Gastrocnemius medialis (tissue), 4 donors: ENCODE results near the gene APOBEC2. TPM values are rescaled to one million over a fixed set of nuclear protein-coding genes. Genes with fewer than 3 reads are reported as not detected.
"Not testable (repeated sequence)": the region's sequence is repeated elsewhere in the genome, so short reads cannot be mapped to it uniquely, and the experiment has no call there.

Experiments
- ATAC-seq, 2 donors: fragments of 150-250 bp; one replicate each; pipeline ENCODE4 v1.9.1; 2016
- DNase-seq, 2 donors: peaks; one replicate each; pipeline ENCODE4 v3.0.0-alpha.2; 2019
- H3K27ac ChIP-seq, 4 donors: fragments of 200-600 bp; sonication (generic); 1 replicate in 1 of 4; 2 replicates in 3 of 4; pipeline ENCODE4 v1.5.1; 2016 to 2018; ENCODE audit warnings: mild to moderate bottlenecking in 2 of 4, moderate library complexity in 1 of 4
- H3K27me3 ChIP-seq, 3 donors: fragments of 200-600 bp; sonication (generic) in 2 of 3; 1 replicate in 1 of 3; 2 replicates in 2 of 3; pipeline versions ENCODE4 v1.5.1 to v1.6.0; 2016 to 2019; ENCODE audit warnings: mild to moderate bottlenecking in 1 of 3, moderate library complexity in 1 of 3
- H3K36me3 ChIP-seq, 2 donors: fragments of 200-600 bp; sonication (generic) in 1 of 2; one replicate each; pipeline ENCODE4 v1.5.1; 2017 to 2018
- H3K4me1 ChIP-seq, 2 donors: fragments of 200-600 bp; sonication (generic) in 1 of 2; one replicate each; pipeline ENCODE4 v1.5.1; 2016 to 2017; ENCODE audit warnings: mild to moderate bottlenecking in 2 of 2
- H3K4me3 ChIP-seq, 4 donors: fragments of 200-600 bp; sonication (generic) in 3 of 4; 1 replicate in 1 of 4; 2 replicates in 3 of 4; pipeline ENCODE4 v1.5.1; 2016 to 2019; ENCODE audit warnings: mild to moderate bottlenecking in 2 of 4
- H3K9me3 ChIP-seq, 3 donors: fragments of 200-600 bp; sonication (generic) in 2 of 3; 1 replicate in 1 of 3; 2 replicates in 2 of 3; pipeline ENCODE4 v1.5.1; 2016 to 2019
- CTCF ChIP-seq, 5 experiments: fragments of 450-650 bp in 3 of 5; fragments of 200-600 bp in 2 of 5; sonication (generic) in 2 of 5; IDR thresholded peaks in 4 of 5; conservative IDR thresholded peaks in 1 of 5; 1 replicate in 4 of 5; 2 replicates in 1 of 5; pipeline ENCODE4 v1.5.1; 2016 to 2019; ENCODE audit warnings: antibody characterized with exemption in 5 of 5, mild to moderate bottlenecking in 3 of 5, moderate library complexity in 3 of 5
- POLR2A ChIP-seq, 2 donors: fragments of 450-650 bp; IDR thresholded peaks; one replicate each; pipeline ENCODE4 v1.6.1; 2017; ENCODE audit warnings: antibody characterized with exemption in 2 of 2, mild to moderate bottlenecking in 2 of 2, moderate library complexity in 2 of 2
- in situ Hi-C, 4 donors: fragments of 200-750 bp; cut with MboI; loops; one replicate each; pipeline versions ENCODE4 v1.15.0 to v1.8.0; 2017; ENCODE audit warnings: low sequenced_read_pairs in 4 of 4
- intact Hi-C: fragments of 100-400 bp; cut with DNase I; formaldehyde crosslinking; loops from one replicate; pipeline ENCODE4 v1.15.1; 2023; ENCODE audit warnings: low total_unique reads
- total RNA-seq, 4 donors: library from RNA; depleted of rRNA; stranded (reverse); fragments of >200 nt; gene quantifications; one replicate each; pipeline versions ENCODE4 v1.1.0 to v1.2.3, GENCODE V29; 2016

APOBEC2 gene
- total RNA-seq, 4 donors from 2014 or later, result 93.9 to 315 (median 106) TPM

- H3K4me3 ChIP-seq, result no peak overlapping the region
- H3K27ac ChIP-seq, result no peak overlapping the region
- ATAC-seq (no peak), DNase-seq (no peak)
- H3K9me3 ChIP-seq, result no peaks in the 10 kb centered on the region
- intact Hi-C loops (no loop called here), in situ Hi-C loops (loop anchor here in 3 of 4 donors (25.0 kb wide), 1 partner anchor 1024 kb away; no protein-coding TSS in a partner anchor)
- H3K27me3 ChIP-seq, result no peaks in the 10 kb centered on the region
- TF ChIP-seq CTCF (IDR thresholded peaks at IDR 0.05 in 4 of 5, conservative IDR thresholded peaks at IDR 0.05 in 1 of 5) (no peak), POLR2A (IDR thresholded peaks at IDR 0.05) (no peak)
- no peaks in the 10 kb centered on the region for H3K4me1 ChIP-seq
- H3K36me3 ChIP-seq, result no peaks in the 10 kb centered on the region
Measured at GRCh38 chr6:41011673-41012072, 41.3 kb upstream of the APOBEC2 start.

DNA sequence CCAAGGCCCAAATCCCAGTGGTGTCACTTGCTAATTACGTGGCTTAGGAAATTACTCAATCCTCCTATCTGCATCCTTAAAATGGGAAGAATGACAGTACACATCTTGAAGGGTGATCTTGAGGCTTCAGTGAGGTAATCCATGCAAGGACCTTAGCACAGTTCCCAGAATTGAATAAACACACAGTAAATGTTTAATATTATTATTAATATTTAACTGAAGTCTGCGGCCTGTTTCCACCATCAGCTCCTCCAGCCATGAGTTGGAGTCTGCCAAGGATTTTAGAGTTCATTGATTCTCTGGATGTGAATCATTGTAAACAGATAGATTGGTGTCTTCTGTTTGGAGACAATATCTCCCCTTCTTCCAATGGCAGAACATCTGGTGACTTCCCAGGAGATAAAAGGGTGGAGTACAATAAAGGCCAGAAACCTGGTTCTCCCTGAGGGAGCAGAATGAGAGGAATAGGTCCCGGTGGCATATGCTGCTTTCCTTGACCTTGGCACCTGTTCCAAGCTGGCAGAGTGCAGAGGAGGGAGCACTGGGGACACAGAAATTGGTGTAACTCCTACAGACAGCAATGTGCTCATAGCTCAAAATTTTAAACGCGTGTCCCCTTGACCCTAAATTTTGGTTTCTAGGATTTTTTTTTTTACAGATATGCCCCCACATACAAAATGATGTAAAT is 39.4 kb upstream of the APOBEC2 start:
- DNase-seq (no peak), ATAC-seq (no peak)
- H3K27ac ChIP-seq, result no peak overlapping the region
- in situ Hi-C loops, result loop anchor here in 3 of 4 donors (25.0 kb wide), 1 partner anchor 1026 kb away; no protein-coding TSS in a partner anchor
- no peaks in the 10 kb centered on the region for H3K27me3 ChIP-seq
- no peaks in the 10 kb centered on the region for H3K4me1 ChIP-seq
- H3K4me3 ChIP-seq, result no peak overlapping the region
- no peaks in the 10 kb centered on the region for H3K9me3 ChIP-seq
- H3K36me3 ChIP-seq, result no peaks in the 10 kb centered on the region
- intact Hi-C loops, result no loop called here
- TF ChIP-seq CTCF (IDR thresholded peaks at IDR 0.05 in 4 of 5, conservative IDR thresholded peaks at IDR 0.05 in 1 of 5), result no peak
- TF ChIP-seq POLR2A (IDR thresholded peaks at IDR 0.05), result no peak

DNA sequence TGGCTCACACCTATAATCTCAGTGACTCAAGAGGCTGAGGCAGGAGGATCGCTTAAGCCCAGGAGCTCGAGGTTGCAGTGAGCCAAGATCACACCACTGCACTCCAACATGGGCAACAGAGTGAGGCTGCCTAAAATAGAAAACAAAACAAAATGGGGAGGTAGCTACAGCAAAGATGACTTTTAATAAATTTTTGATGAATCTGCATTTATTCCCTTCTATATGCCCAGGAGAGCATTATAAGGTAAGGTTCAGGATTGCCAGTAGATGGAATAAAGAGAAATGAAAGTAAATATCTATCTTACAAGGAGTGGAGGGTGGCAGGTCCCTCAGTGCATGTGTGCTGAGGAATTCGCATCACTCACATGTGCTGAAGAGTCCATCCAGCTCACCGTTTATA is 38.2 kb upstream of the APOBEC2 start:
- no peaks in the 10 kb centered on the region for H3K27me3 ChIP-seq
- TF ChIP-seq POLR2A (IDR thresholded peaks at IDR 0.05) (no peak), CTCF (IDR thresholded peaks at IDR 0.05 in 4 of 5, conservative IDR thresholded peaks at IDR 0.05 in 1 of 5) (no peak)
- no peak overlapping the region for H3K27ac ChIP-seq
- H3K36me3 ChIP-seq, result no peaks in the 10 kb centered on the region
- ATAC-seq (no peak), DNase-seq (no peak)
- intact Hi-C loops (no loop called here), in situ Hi-C loops (loop anchor here in 3 of 4 donors (25.0 kb wide), 1 partner anchor 1027 kb away; no protein-coding TSS in a partner anchor)
- H3K4me1 ChIP-seq, result no peaks in the 10 kb centered on the region
- no peaks in the 10 kb centered on the region for H3K9me3 ChIP-seq
- H3K4me3 ChIP-seq, result no peak overlapping the region

DNA sequence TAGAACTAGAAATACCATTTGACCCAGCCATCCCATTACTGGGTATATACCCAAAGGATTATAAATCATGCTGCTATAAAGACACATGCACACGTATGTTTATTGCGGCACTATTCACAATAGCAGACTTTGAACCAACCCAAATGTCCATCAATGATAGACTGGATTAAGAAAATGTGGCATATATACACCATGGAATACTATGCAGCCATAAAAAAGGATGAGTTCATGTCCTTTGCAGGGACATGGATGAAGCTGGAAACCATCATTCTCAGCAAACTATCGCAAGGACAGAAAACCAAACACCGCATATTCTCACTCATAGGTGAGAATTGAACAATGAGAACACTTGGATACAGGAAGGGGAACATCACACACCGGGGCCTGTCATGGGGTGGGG is 37.1 kb upstream of the APOBEC2 start:
- intact Hi-C loops, result not testable (repeated sequence)
- in situ Hi-C loops, result loop anchor here in 3 of 4 donors (25.0 kb wide), 1 partner anchor 1029 kb away; no protein-coding TSS in a partner anchor

GRCh38 chr6:41017663-41018062 is 35.3 kb upstream of the APOBEC2 start:
- TF ChIP-seq CTCF (IDR thresholded peaks at IDR 0.05 in 4 of 5, conservative IDR thresholded peaks at IDR 0.05 in 1 of 5) (no peak), POLR2A (IDR thresholded peaks at IDR 0.05) (no peak)
- no peak overlapping the region for H3K4me3 ChIP-seq
- ATAC-seq (no peak), DNase-seq (no peak)
- H3K27me3 ChIP-seq, result no peaks in the 10 kb centered on the region
- no peak overlapping the region for H3K27ac ChIP-seq
- intact Hi-C loops (no loop called here), in situ Hi-C loops (loop anchor here in 3 of 4 donors (25.0 kb wide), 1 partner anchor 1030 kb away; no protein-coding TSS in a partner anchor)
- H3K4me1 ChIP-seq, result peaks cover 0 to 8% of the 10 kb centered on the region in 2 donors
- no peaks in the 10 kb centered on the region for H3K36me3 ChIP-seq
- H3K9me3 ChIP-seq, result no peaks in the 10 kb centered on the region

More for the DNA sequence above, 37.1 kb upstream of the APOBEC2 start:
- not testable (repeated sequence) for H3K27me3 ChIP-seq, H3K27ac ChIP-seq, H3K4me3 ChIP-seq, ATAC-seq, H3K9me3 ChIP-seq, H3K36me3 ChIP-seq, H3K4me1 ChIP-seq, DNase-seq
